Activated naive CD4-positive, alpha-beta T cell treated with anti-CD3 and anti-CD28 coated beads, Interleukin-2, amount 50 U/mL, for 24 hours (primary cell): ENCODE results near the gene CHRNA7.

ENCODE experiments used
- H3K27ac Mint-ChIP-seq: one replicate; pipeline ENCODE4 v1.8.0; 2021; ENCODE audit warnings: mild to moderate bottlenecking, mixed read lengths
- H3K27me3 Mint-ChIP-seq: one replicate; pipeline ENCODE4 v1.8.0; 2021; ENCODE audit warnings: mixed read lengths
- H3K36me3 Mint-ChIP-seq: one replicate; pipeline ENCODE4 v1.8.0; 2021; ENCODE audit warnings: mixed read lengths
- H3K4me1 Mint-ChIP-seq: one replicate; pipeline ENCODE4 v1.8.0; 2021; ENCODE audit warnings: mixed read lengths
- H3K4me3 Mint-ChIP-seq: one replicate; pipeline ENCODE4 v1.8.0; 2021; ENCODE audit warnings: mild to moderate bottlenecking, mixed read lengths
- H3K9me3 Mint-ChIP-seq: one replicate; pipeline ENCODE4 v1.8.0; 2021; ENCODE audit warnings: mixed read lengths

CHRNA7 gene

DNA sequence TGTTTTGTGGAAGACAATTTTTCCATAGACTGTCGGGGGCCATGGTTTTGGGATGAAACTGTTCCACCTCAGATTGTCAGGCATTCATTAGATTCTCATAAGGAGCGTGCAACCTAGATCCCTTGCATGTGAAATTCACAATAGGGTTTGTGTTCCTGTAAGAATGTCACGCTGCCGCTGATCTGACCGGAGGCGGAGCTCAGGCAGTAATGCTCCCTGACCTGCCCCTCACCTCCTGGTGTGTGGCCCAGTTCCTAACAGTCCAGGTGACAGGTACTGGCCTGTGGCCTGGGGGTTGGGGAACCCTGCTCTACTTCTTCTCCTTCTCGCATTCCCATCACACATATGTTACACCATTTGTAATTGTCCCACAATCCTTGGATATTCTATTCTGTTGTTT, 11.0 kb downstream of the CHRNA7 start:
- peaks cover 20% of the 10 kb centered on the region for H3K27me3 Mint-ChIP-seq

DNA sequence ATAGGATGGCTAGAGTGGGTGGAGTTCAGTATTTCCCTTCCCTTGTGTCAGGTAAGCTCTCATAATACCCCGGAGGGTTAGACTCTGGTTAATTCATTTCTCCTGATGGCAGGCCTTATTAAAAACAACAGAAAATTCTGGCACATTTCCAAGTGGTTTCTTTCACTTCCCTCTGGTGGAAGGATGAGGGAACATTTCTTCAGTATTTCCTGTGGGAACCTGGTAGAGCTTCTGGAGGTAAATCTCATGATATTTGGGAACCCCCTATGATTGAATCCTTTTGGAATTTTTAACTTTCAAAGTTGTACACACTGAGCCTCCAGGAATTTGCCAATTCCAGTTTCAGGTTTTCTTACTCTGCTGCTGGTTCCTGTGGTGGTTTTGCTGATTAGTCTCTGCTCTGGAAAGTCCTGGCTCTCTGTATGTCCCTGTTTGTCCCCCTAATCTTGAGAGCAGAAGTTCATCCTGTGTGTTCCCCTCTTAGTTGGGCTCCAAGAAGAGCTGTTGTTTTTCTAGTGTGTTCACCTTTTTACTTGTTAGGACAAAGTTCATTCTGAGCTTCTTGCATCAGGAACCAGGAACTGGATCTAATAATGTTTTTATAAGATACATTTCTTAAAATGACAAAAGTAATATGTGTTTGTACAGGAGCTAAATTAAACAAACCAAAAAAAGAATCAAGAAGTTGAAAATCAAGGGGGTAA, 12.1 kb downstream of the CHRNA7 start:
- Mint-ChIP-seq H3K36me3 (no peaks in the 10 kb centered on the region), H3K27me3 (peaks cover 20% of the 10 kb centered on the region), H3K9me3 (no peaks in the 10 kb centered on the region), H3K4me1 (no peaks in the 10 kb centered on the region), H3K27ac (no peak overlapping the region), H3K4me3 (no peak overlapping the region)

More for the DNA sequence above, 11.0 kb downstream of the CHRNA7 start:
- H3K9me3 Mint-ChIP-seq = no peaks in the 10 kb centered on the region
- no peak overlapping the region for H3K4me3 Mint-ChIP-seq
- no peaks in the 10 kb centered on the region for H3K36me3 Mint-ChIP-seq
- H3K4me1 Mint-ChIP-seq = no peaks in the 10 kb centered on the region
- H3K27ac Mint-ChIP-seq = no peak overlapping the region

DNA sequence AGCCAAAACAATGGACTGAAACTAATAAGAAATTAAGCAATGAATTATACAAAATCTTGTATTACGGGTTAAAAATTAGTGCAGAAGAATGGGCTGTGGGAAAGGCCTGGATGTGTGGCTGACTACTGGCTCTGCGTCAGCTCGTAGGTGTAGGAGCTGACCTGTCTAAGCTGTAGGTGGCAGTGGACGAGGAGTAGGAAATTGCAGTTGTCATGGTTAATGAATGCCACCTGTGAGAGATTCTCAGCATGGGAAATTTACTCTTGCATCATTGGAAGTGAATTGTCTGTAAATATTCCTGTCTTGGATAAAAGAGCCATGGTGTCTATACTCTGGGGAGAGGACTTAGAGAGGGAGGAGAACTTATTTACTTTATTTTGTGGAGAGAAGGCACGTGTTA, 23.4 kb downstream of the CHRNA7 start:
- H3K27me3 Mint-ChIP-seq = peaks cover 9% of the 10 kb centered on the region
- no peaks in the 10 kb centered on the region for H3K9me3 Mint-ChIP-seq
- H3K4me3 Mint-ChIP-seq = no peak overlapping the region
- H3K4me1 Mint-ChIP-seq = no peaks in the 10 kb centered on the region
- no peaks in the 10 kb centered on the region for H3K36me3 Mint-ChIP-seq
- H3K27ac Mint-ChIP-seq = no peak overlapping the region

DNA sequence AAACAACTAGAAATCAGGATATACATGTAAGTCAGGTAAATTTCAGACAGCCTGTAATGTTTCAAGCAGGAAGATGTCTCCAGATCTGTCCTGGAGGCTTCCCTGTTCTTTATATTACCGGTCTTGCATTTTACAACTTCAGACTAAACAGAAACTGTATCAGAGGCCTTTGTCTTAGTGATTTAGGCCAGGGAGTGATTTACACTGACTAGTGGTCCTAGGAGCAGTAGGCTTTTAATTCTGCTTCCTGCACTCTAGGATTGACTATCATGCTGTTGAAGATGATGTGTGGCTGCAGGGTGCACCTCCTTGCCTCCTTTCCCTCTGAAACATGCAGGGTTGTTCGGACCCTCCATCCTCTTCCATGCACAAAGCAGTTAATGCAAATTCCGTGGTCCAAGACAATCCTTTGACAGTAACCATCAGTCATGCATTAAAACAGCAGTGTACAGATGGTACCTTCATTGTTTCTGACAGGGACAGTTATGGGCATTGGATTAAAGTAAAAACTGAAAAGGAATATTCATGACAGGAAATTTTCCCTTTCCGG, 27.6 kb downstream of the CHRNA7 start:
- H3K36me3 Mint-ChIP-seq = no peaks in the 10 kb centered on the region
- no peaks in the 10 kb centered on the region for H3K9me3 Mint-ChIP-seq
- peaks cover 14% of the 10 kb centered on the region for H3K27me3 Mint-ChIP-seq
- no peak overlapping the region for H3K27ac Mint-ChIP-seq
- H3K4me1 Mint-ChIP-seq = no peaks in the 10 kb centered on the region
- no peak overlapping the region for H3K4me3 Mint-ChIP-seq

DNA sequence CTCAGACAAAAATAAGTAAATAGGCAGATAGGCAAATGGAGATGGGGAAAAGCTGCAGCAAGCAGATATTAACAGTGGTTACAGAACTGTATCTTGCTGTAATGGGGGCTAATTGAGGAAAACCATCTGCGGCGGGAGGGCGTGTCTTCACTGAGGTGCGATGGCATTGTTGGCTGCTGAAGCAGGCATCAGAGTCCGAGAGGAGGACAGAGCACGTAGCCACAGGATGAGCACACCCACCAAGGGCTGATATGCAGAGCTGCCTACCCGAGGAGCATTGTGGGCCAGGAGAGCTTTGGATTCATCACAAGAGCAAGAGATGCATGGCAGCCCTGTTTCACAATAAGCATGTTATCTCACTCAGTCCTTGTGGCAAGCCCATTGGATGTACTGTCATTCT, 30.4 kb downstream of the CHRNA7 start:
- no peaks in the 10 kb centered on the region for H3K9me3 Mint-ChIP-seq
- H3K36me3 Mint-ChIP-seq = no peaks in the 10 kb centered on the region
- no peak overlapping the region for H3K4me3 Mint-ChIP-seq
- H3K27me3 Mint-ChIP-seq = peaks cover 14% of the 10 kb centered on the region
- no peaks in the 10 kb centered on the region for H3K4me1 Mint-ChIP-seq
- no peak overlapping the region for H3K27ac Mint-ChIP-seq

DNA sequence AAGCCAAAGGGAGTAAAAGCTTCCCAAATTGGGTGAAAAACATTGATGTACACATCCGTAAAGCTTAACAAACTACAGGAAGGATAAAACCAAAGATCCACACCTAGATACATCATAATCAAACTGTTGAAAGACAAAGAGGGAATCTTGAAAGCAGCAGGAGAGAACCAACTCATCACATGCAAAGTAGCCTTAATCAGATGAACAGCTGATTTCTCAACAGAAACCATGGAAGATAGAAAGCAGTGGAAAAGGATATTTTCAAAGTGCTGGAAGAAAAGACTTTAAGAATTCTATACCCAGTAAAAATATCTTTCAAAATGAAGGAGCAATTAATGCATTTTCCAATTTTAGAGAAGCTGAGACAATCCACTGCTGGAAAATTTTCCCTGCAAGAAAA, 36.8 kb downstream of the CHRNA7 start:
- Mint-ChIP-seq H3K4me3 (no peak overlapping the region), H3K36me3 (no peaks in the 10 kb centered on the region), H3K27ac (no peak overlapping the region), H3K9me3 (peaks cover 9% of the 10 kb centered on the region), H3K27me3 (peaks cover 9% of the 10 kb centered on the region), H3K4me1 (no peaks in the 10 kb centered on the region)

DNA sequence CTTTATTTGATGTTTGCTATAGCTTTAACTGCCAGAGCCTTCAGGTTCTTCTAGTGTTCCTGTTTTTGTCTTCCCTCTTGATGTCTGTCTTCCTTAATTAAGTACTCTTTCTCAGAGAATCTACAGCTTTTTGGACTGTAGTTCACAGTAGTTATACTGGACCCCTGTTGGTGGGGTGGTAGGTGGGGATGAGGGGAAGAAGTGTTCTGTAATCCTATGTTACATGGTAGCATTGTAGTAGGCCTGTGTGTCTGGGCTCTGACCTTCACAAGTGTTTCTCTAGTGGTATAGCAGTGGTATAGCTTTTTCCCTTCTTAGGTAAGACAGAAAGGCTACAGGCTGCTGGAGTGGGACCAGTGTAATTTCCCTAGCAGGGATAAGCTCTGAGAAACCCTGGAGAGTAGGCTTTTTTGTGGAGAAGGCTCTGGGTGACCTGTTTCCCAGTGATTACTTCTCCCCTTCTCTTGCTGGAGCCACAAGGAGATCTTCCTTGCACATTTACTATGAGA, 59.6 kb downstream of the CHRNA7 start:
- no peaks in the 10 kb centered on the region for H3K4me1 Mint-ChIP-seq
- no peaks in the 10 kb centered on the region for H3K36me3 Mint-ChIP-seq
- peaks cover 10% of the 10 kb centered on the region for H3K9me3 Mint-ChIP-seq
- H3K27ac Mint-ChIP-seq = no peak overlapping the region
- H3K4me3 Mint-ChIP-seq = no peak overlapping the region
- peaks cover 10% of the 10 kb centered on the region for H3K27me3 Mint-ChIP-seq

DNA sequence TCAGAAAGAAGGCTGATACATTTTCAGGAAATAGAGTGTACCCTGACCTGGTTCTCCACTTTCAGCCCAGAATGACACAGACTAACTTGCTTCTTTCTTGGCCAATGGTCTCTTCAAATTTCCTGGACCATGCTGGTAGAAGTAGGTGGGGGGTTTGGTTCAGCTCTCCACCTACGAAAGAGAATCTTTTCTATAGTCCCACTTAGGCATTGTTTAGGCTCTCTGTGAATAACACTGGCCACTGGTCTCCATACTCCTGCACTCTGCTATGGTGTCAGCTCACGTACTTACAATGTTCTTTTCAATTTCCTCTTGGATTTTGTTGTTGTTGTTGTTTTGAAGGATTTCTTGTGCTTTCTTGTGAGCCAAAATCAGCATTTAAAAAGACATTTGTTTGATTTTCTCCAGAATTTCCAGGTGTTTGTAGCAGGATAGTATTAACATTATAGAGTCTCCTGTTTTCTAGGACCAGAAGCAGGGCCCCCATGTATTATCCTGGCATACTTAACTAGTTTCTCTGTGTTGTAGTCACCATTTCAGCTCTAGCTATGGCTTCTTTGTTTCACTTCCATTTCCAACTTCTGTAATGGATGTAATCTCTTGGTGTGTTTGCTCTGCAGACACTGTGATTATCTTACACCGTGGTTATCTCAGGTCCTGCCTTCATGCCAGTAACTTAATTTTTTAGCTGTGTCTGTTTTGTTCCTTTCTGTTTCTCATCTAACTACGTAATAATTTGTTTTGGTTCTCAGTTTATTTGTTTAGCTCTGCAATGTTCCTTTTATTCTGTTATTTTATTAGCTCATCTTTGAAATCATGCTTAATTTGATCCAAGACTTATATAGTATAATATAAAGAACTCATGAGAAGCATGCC, 61.4 kb downstream of the CHRNA7 start:
- Mint-ChIP-seq H3K36me3 (no peaks in the 10 kb centered on the region), H3K9me3 (peaks cover 10% of the 10 kb centered on the region), H3K4me3 (no peak overlapping the region), H3K27ac (no peak overlapping the region), H3K27me3 (peaks cover 8% of the 10 kb centered on the region), H3K4me1 (no peaks in the 10 kb centered on the region)

DNA sequence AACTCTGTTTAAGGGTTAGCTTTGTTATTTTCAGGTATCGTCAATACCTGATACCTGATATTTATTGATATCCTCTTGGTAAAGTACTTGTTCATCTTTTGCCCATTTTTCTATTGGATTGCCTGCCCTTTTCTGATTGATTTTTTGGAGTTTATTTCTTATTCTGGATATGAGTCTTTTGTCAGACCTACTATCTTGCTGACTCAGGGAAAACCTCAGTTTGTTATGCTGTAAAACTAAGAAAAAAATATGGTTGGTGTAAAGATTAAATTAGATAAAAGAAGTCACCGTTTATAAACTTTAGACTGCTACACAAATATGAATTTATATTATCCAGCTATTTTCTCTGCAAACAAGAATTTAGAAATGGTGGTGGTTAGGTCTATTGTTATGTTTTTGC, 65.9 kb downstream of the CHRNA7 start:
- H3K9me3 Mint-ChIP-seq = no peaks in the 10 kb centered on the region
- no peaks in the 10 kb centered on the region for H3K4me1 Mint-ChIP-seq
- no peak overlapping the region for H3K4me3 Mint-ChIP-seq
- no peak overlapping the region for H3K27ac Mint-ChIP-seq
- peaks cover 14% of the 10 kb centered on the region for H3K27me3 Mint-ChIP-seq
- no peaks in the 10 kb centered on the region for H3K36me3 Mint-ChIP-seq

DNA sequence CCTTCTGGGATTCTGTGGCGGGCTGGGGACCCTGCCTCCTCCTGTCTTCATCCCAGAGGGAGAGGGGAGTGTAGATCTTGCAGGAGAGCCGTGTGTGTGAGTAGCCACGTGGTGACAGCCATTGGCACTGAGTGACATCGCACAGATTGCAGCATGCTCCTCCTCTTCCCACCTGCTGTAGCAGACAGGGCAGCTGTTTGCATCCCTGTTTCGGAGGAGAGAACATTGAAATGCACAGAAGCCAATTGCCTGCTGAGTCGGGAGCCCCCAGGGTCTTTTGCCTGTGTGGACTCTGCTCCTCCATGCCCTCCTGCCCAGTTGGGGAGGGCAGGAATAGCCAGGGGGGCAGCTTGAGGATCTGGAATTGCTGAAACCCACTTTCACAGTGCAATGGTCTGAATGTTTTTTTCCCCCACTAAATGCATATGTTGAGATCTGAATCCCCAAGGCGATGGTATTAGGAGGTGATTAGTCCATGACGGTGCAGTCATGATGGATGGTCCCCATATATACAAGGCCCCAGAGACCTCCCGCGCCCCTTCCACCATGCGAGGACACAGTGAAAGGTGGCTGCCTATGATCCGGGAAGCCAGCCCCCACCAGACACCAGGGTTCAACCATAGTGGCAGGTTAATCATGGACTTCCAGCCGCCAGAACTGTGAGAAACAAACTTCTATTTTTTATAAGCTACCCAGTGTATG, 66.8 kb downstream of the CHRNA7 start:
- Mint-ChIP-seq H3K9me3 (no peaks in the 10 kb centered on the region), H3K4me1 (no peaks in the 10 kb centered on the region), H3K36me3 (no peaks in the 10 kb centered on the region), H3K27ac (no peak overlapping the region), H3K4me3 (no peak overlapping the region), H3K27me3 (peaks cover 12% of the 10 kb centered on the region)

DNA sequence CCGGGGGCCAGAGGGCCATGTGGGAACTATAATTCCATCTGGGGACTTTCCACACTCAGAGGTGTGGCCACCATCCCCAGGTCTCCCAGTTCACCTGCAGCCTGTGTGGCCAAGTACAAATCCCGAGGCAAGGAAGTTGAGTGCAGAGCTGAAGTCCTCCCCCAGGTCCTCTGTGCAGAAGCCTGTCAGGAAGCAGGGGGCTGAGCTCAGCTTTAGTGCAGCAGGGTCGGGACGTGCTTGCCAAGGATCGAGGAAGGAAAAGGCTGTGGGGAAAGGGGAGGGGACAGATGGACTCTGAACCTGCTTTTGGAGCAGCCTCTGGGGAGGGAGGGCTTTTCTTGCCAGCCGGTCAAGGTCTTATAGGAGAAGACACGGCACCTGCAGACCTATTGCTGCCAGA, 67.7 kb downstream of the CHRNA7 start:
- H3K36me3 Mint-ChIP-seq = no peaks in the 10 kb centered on the region
- no peak overlapping the region for H3K4me3 Mint-ChIP-seq
- H3K27ac Mint-ChIP-seq = no peak overlapping the region
- H3K4me1 Mint-ChIP-seq = no peaks in the 10 kb centered on the region
- no peaks in the 10 kb centered on the region for H3K9me3 Mint-ChIP-seq
- peaks cover 8% of the 10 kb centered on the region for H3K27me3 Mint-ChIP-seq

DNA sequence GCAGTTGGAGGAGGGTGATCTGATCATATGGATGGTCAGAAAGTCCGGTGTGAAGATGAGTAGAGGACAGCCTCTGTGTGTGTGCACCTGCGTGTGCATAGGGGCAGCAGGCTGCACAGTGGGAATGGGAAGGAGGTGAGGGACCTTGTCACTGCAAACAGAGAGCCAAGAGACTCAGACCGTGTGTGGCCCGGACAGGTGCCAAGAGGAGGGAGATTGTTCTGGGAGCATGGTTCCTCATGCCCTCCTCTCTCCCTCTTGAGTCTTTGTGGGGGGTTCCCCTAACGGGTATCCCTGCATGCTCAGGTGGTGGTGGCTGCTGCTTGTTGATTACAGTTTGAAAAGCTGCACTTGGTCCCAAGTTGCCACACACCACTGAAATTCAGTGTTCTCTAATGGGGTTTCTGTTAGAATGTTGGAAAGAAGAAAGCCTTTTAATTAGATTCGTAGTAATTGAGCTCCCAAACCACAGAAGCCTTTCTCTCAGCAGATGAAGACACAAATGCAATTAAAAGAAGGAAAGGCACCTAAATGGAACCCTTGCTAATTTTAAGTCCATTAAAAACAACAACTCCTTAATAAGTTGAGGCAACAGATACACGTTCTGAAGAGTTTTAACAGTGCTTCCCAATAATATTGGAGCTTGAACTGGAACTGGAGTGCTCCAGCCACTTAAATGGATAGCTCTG, 68.9 kb downstream of the CHRNA7 start:
- H3K27me3 Mint-ChIP-seq = peaks cover 9% of the 10 kb centered on the region
- H3K36me3 Mint-ChIP-seq = no peaks in the 10 kb centered on the region
- no peaks in the 10 kb centered on the region for H3K4me1 Mint-ChIP-seq
- H3K27ac Mint-ChIP-seq = no peak overlapping the region
- no peaks in the 10 kb centered on the region for H3K9me3 Mint-ChIP-seq
- H3K4me3 Mint-ChIP-seq = no peak overlapping the region

DNA sequence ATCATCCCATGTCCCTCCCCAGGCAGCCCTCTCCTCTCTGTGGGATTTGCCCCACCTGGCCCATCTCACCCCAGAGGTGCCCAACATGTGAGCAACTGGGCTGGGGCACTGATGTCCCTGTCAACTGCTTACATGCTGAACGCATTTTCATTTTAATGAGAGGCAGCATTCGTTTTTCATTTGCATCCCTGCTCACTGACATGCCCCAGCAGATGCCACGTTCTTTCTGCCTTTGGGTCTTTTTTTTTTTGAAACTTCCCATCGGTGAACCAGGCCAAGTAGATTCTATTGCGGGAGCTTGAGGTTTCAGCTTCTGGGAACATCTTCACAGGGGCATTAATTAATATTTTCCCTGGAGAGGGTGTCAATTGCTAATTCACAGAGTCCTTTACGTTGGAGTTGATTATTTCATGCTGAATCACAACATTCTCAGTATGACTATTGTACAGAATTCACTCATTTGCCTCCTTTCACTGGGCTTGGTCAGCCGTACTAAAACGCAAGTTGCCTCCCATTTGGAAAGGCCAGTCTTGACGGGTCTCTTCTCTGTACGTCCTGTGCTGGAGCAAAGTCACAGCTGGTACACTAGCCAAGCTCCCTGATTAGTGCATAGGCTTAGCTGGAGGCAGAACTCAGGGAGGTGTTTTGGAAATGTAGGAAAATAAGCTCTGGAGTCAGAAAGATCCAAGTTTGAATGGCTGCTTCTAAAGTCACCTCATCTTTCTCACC, 69.8 kb downstream of the CHRNA7 start:
- H3K4me3 Mint-ChIP-seq = no peak overlapping the region
- no peaks in the 10 kb centered on the region for H3K9me3 Mint-ChIP-seq
- no peaks in the 10 kb centered on the region for H3K4me1 Mint-ChIP-seq
- peaks cover 9% of the 10 kb centered on the region for H3K27me3 Mint-ChIP-seq
- no peak overlapping the region for H3K27ac Mint-ChIP-seq
- H3K36me3 Mint-ChIP-seq = no peaks in the 10 kb centered on the region

DNA sequence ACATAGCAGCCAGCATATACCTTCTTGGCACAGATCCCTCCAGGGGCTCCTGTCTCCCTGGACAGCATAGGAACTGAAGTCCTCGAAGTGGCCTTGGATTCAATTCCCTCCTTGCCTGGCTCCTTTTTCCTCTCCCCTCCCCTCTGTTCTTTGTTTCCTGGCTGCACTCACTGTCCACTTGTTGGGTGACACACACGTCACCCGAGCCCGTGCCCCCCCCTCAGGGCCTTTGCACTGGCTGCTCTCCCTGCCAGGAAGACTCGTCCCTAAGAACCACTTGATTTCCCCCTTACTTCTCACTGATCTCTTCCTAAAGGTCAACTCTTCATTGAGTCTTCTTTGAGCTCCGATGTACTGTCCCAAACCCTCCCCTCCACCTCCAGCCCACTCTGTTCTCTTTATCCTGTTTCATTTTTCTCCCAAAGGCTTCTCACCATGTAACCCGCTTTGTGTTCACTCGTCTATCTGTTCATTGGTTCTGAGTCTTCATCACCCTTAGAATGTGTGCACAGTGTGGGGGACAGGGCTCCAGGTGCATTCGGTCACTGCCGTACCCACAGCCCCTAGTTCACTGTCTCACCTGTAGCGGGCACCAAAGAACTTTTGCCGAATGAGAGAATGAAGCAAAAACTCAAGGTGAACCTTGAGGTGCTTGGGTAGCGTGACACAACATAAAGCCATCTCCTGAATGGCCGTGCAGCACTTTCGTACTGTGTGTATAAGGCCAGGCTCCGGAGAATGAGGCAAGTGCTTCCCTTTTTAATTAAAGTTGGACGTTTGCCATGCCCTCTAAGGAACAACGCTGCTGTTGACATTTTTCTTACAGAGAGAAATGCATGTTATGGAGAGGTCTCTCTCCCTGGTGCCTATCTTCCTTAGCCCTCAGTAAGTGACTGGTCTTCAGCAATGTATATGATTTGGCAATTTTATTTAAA, 74.0 kb downstream of the CHRNA7 start:
- H3K9me3 Mint-ChIP-seq = no peaks in the 10 kb centered on the region
- H3K27me3 Mint-ChIP-seq = peaks cover 11% of the 10 kb centered on the region
- no peak overlapping the region for H3K27ac Mint-ChIP-seq
- no peak overlapping the region for H3K4me3 Mint-ChIP-seq
- no peaks in the 10 kb centered on the region for H3K4me1 Mint-ChIP-seq
- H3K36me3 Mint-ChIP-seq = no peaks in the 10 kb centered on the region
